Measurements from ENCODE around the gene ME2. TPM values are rescaled to one million over a fixed set of nuclear protein-coding genes. Genes with fewer than 3 reads are reported as not detected.
A peak's percentile ranks its signal among the peaks of the same experiment; 100 is the strongest.
"Not testable (repeated sequence)": the region's sequence is repeated elsewhere in the genome, so short reads cannot be mapped to it uniquely, and the experiment has no call there.

The ME2 gene
- total and polyA plus RNA-seq, 9 donors: 23.2 to 30.3 (median 24.3) TPM

GRCh38 chr18:50877545-50878265, 1.2 kb upstream of the ME2 start:
- H3K27ac ChIP-seq (ENCODE audit: low read length): peak overlapping the region; percentile 92
- no CpG with 5 or more reads among the region's 8 CpGs for WGBS (ENCODE audit: insufficient coverage)

GRCh38 chr18:50879302-50880118, 592 bp downstream of the ME2 start:
- under 1% methylated on average over 53 of the region's 61 CpGs for WGBS (ENCODE audit: insufficient coverage)
- H3K27ac ChIP-seq (ENCODE audit: low read length): peak overlapping the region; percentile 90
- peaks cover 5% of the 10 kb centered on the region for H3K4me1 ChIP-seq (ENCODE audit: control insufficient read depth, insufficient read depth, low read length)
- no peaks in the 10 kb centered on the region for H3K9me3 ChIP-seq (replicated peaks; ENCODE audit: control insufficient read depth, low read depth, low read length)
- H3K36me3 ChIP-seq (ENCODE audit: control insufficient read depth, insufficient read depth, low read length): no peaks in the 10 kb centered on the region
- H3K4me3 ChIP-seq (ENCODE audit: low read length): peak overlapping the region; percentile 82
- H3K27me3 ChIP-seq (ENCODE audit: control insufficient read depth, insufficient read depth, low read length): no peaks in the 10 kb centered on the region
- peak; percentile 72 for DNase-seq

More at GRCh38 chr18:50877545-50878265, 1.2 kb upstream of the ME2 start:
- no peaks in the 10 kb centered on the region for H3K27me3 ChIP-seq (ENCODE audit: control insufficient read depth, insufficient read depth, low read length)
- DNase-seq: no peak
- no peak overlapping the region for H3K4me3 ChIP-seq (ENCODE audit: low read length)
- H3K36me3 ChIP-seq (ENCODE audit: control insufficient read depth, insufficient read depth, low read length): no peaks in the 10 kb centered on the region
- no peaks in the 10 kb centered on the region for H3K9me3 ChIP-seq (replicated peaks; ENCODE audit: control insufficient read depth, low read depth, low read length)
- H3K4me1 ChIP-seq (ENCODE audit: control insufficient read depth, insufficient read depth, low read length): peaks cover 5% of the 10 kb centered on the region

GRCh38 chr18:50880119-50880465, 1.2 kb downstream of the ME2 start:
- Histone ChIP-seq H3K4me1 (ENCODE audit: control insufficient read depth, insufficient read depth, low read length) (peaks cover 5% of the 10 kb centered on the region), H3K4me3 (ENCODE audit: low read length) (peak overlapping the region; percentile 82), H3K9me3 (replicated peaks; ENCODE audit: control insufficient read depth, low read depth, low read length) (no peaks in the 10 kb centered on the region), H3K36me3 (ENCODE audit: control insufficient read depth, insufficient read depth, low read length) (no peaks in the 10 kb centered on the region), H3K27me3 (ENCODE audit: control insufficient read depth, insufficient read depth, low read length) (no peaks in the 10 kb centered on the region), H3K27ac (ENCODE audit: low read length) (peak overlapping the region; percentile 90)
- WGBS (ENCODE audit: insufficient coverage): 0% methylated on average over 1 of the region's 6 CpGs
- no peak for DNase-seq

- H3K4me3 ChIP-seq (ENCODE audit: low read length); DNase-seq; H3K9me3 ChIP-seq (replicated peaks; ENCODE audit: control insufficient read depth, low read depth, low read length); H3K4me1 ChIP-seq (ENCODE audit: control insufficient read depth, insufficient read depth, low read length); H3K27me3 ChIP-seq (ENCODE audit: control insufficient read depth, insufficient read depth, low read length); H3K36me3 ChIP-seq (ENCODE audit: control insufficient read depth, insufficient read depth, low read length); H3K27ac ChIP-seq (ENCODE audit: low read length): not testable (repeated sequence)
- WGBS (ENCODE audit: insufficient coverage): 88% methylated on average over 5 of the region's 9 CpGs
These were observed 2.0 kb downstream of the ME2 start for GRCh38 chr18:50880944-50881343.

- Histone ChIP-seq H3K36me3 (ENCODE audit: control insufficient read depth, insufficient read depth, low read length) (no peaks in the 10 kb centered on the region), H3K27me3 (ENCODE audit: control insufficient read depth, insufficient read depth, low read length) (no peaks in the 10 kb centered on the region), H3K9me3 (replicated peaks; ENCODE audit: control insufficient read depth, low read depth, low read length) (peaks cover 18% of the 10 kb centered on the region), H3K27ac (ENCODE audit: low read length) (no peak overlapping the region), H3K4me3 (ENCODE audit: low read length) (no peak overlapping the region), H3K4me1 (ENCODE audit: control insufficient read depth, insufficient read depth, low read length) (no peaks in the 10 kb centered on the region)
- DNase-seq: no peak
- 98% methylated on average over 4 of the region's 7 CpGs for WGBS (ENCODE audit: insufficient coverage)
These were observed 8.0 kb downstream of the ME2 start for GRCh38 chr18:50886929-50887328.

- no peak for DNase-seq
- 80% methylated on average over 1 of the region's 4 CpGs for WGBS (ENCODE audit: insufficient coverage)
- H3K4me1 ChIP-seq (ENCODE audit: control insufficient read depth, insufficient read depth, low read length): no peaks in the 10 kb centered on the region
- H3K27me3 ChIP-seq (ENCODE audit: control insufficient read depth, insufficient read depth, low read length): no peaks in the 10 kb centered on the region
- H3K27ac ChIP-seq (ENCODE audit: low read length): no peak overlapping the region
- peaks cover 12% of the 10 kb centered on the region for H3K36me3 ChIP-seq (ENCODE audit: control insufficient read depth, insufficient read depth, low read length)
- peaks cover 6% of the 10 kb centered on the region for H3K9me3 ChIP-seq (replicated peaks; ENCODE audit: control insufficient read depth, low read depth, low read length)
- no peak overlapping the region for H3K4me3 ChIP-seq (ENCODE audit: low read length)
These were observed 16.6 kb downstream of the ME2 start for GRCh38 chr18:50895350-50896045.

GRCh38 chr18:50896093-50896492, 17.2 kb downstream of the ME2 start:
- peaks cover 2% of the 10 kb centered on the region for H3K9me3 ChIP-seq (replicated peaks; ENCODE audit: control insufficient read depth, low read depth, low read length)
- no peak for DNase-seq
- no peak overlapping the region for H3K27ac ChIP-seq (ENCODE audit: low read length)
- no peaks in the 10 kb centered on the region for H3K27me3 ChIP-seq (ENCODE audit: control insufficient read depth, insufficient read depth, low read length)
- no peaks in the 10 kb centered on the region for H3K4me1 ChIP-seq (ENCODE audit: control insufficient read depth, insufficient read depth, low read length)
- H3K4me3 ChIP-seq (ENCODE audit: low read length): no peak overlapping the region
- peaks cover 12% of the 10 kb centered on the region for H3K36me3 ChIP-seq (ENCODE audit: control insufficient read depth, insufficient read depth, low read length)
- WGBS (ENCODE audit: insufficient coverage): no CpG with 5 or more reads among the region's 1 CpG

- H3K36me3 ChIP-seq (ENCODE audit: control insufficient read depth, insufficient read depth, low read length): peaks cover 12% of the 10 kb centered on the region
- H3K27me3 ChIP-seq (ENCODE audit: control insufficient read depth, insufficient read depth, low read length): no peaks in the 10 kb centered on the region
- 90% methylated on average over 2 of the region's 2 CpGs for WGBS (ENCODE audit: insufficient coverage)
- H3K27ac ChIP-seq (ENCODE audit: low read length): no peak overlapping the region
- H3K4me3 ChIP-seq (ENCODE audit: low read length): no peak overlapping the region
- no peaks in the 10 kb centered on the region for H3K9me3 ChIP-seq (replicated peaks; ENCODE audit: control insufficient read depth, low read depth, low read length)
- H3K4me1 ChIP-seq (ENCODE audit: control insufficient read depth, insufficient read depth, low read length): no peaks in the 10 kb centered on the region
- no peak for DNase-seq
These were observed 20.0 kb downstream of the ME2 start for GRCh38 chr18:50898919-50899318.

- WGBS (ENCODE audit: insufficient coverage): 80% methylated on average over 1 of the region's 1 CpG
- no peak overlapping the region for H3K27ac ChIP-seq (ENCODE audit: low read length)
- H3K9me3 ChIP-seq (replicated peaks; ENCODE audit: control insufficient read depth, low read depth, low read length): peaks cover 5% of the 10 kb centered on the region
- H3K27me3 ChIP-seq (ENCODE audit: control insufficient read depth, insufficient read depth, low read length): no peaks in the 10 kb centered on the region
- no peak for DNase-seq
- H3K36me3 ChIP-seq (ENCODE audit: control insufficient read depth, insufficient read depth, low read length): peaks cover 16% of the 10 kb centered on the region
- H3K4me1 ChIP-seq (ENCODE audit: control insufficient read depth, insufficient read depth, low read length): no peaks in the 10 kb centered on the region
- no peak overlapping the region for H3K4me3 ChIP-seq (ENCODE audit: low read length)
These were observed 23.9 kb downstream of the ME2 start for GRCh38 chr18:50902797-50903196.

- DNase-seq: no peak
- no peak overlapping the region for H3K27ac ChIP-seq (ENCODE audit: low read length)
- H3K9me3 ChIP-seq (replicated peaks; ENCODE audit: control insufficient read depth, low read depth, low read length): peaks cover 5% of the 10 kb centered on the region
- H3K4me3 ChIP-seq (ENCODE audit: low read length): no peak overlapping the region
- peaks cover 11% of the 10 kb centered on the region for H3K36me3 ChIP-seq (ENCODE audit: control insufficient read depth, insufficient read depth, low read length)
- no peaks in the 10 kb centered on the region for H3K4me1 ChIP-seq (ENCODE audit: control insufficient read depth, insufficient read depth, low read length)
- WGBS (ENCODE audit: insufficient coverage): 100% methylated on average over 2 of the region's 2 CpGs
- H3K27me3 ChIP-seq (ENCODE audit: control insufficient read depth, insufficient read depth, low read length): no peaks in the 10 kb centered on the region
These were observed 27.9 kb downstream of the ME2 start for GRCh38 chr18:50906843-50907242.
